Measurements from ENCODE around the gene LRRC7. TPM values are rescaled to one million over a fixed set of nuclear protein-coding genes. Genes with fewer than 3 reads are reported as not detected.

Gene LRRC7
- total RNA-seq, 1 donor = under 0.01 TPM

DNA sequence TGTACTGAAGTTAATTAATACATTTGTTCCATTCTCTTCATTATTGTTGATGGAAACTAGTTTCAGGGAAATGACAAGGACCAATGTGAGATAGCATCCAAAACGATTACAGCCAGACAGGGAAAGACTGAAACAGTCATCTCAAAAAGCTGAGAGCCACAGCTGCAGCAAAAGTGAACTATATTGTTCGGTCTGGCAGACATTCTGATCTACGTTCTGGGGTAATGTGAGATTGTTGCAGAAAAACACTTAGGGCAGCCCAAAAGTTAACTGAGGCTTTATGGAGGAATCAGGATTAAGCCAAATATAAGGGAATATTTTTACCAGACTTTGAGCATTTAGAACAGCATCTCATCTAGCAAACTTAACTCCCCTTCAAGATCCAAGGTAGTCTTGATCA, 524.8 kb downstream of the LRRC7 start:
- H3K36me3 ChIP-seq (ENCODE audit: insufficient read depth, low read length) = no peaks in the 10 kb centered on the region
- H2AFZ ChIP-seq (ENCODE audit: low read length) = no peak overlapping the region
- H3K4me3 ChIP-seq (ENCODE audit: insufficient read depth, low read length) = no peak overlapping the region
- no peaks in the 10 kb centered on the region for H3K9me3 ChIP-seq (ENCODE audit: low read depth, low read length)
- H3K4me1 ChIP-seq (ENCODE audit: insufficient read depth, low read length) = peaks cover 10% of the 10 kb centered on the region
- no peaks in the 10 kb centered on the region for H3K27me3 ChIP-seq (ENCODE audit: insufficient read depth, low read length)
- H3K79me2 ChIP-seq (ENCODE audit: insufficient read depth, low read length) = no peaks in the 10 kb centered on the region
- no peak overlapping the region for H3K27ac ChIP-seq (ENCODE audit: low read depth, low read length)
- TF ChIP-seq, protein P1, sequence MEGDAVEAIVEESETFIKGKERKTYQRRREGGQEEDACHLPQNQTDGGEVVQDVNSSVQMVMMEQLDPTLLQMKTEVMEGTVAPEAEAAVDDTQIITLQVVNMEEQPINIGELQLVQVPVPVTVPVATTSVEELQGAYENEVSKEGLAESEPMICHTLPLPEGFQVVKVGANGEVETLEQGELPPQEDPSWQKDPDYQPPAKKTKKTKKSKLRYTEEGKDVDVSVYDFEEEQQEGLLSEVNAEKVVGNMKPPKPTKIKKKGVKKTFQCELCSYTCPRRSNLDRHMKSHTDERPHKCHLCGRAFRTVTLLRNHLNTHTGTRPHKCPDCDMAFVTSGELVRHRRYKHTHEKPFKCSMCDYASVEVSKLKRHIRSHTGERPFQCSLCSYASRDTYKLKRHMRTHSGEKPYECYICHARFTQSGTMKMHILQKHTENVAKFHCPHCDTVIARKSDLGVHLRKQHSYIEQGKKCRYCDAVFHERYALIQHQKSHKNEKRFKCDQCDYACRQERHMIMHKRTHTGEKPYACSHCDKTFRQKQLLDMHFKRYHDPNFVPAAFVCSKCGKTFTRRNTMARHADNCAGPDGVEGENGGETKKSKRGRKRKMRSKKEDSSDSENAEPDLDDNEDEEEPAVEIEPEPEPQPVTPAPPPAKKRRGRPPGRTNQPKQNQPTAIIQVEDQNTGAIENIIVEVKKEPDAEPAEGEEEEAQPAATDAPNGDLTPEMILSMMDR (IDR thresholded peaks at IDR 0.05; ENCODE audit: extremely low read depth, low read depth, low read length) = no peak
- DNase-seq (ENCODE audit: insufficient read length, low spot score, missing footprints) = no peak
- no peak overlapping the region for H3K4me2 ChIP-seq (ENCODE audit: insufficient read depth, low read length)
- no peaks in the 10 kb centered on the region for H4K20me1 ChIP-seq (ENCODE audit: insufficient read depth, low read length)

GRCh38 chr1:70093250-70093975, 525.7 kb downstream of the LRRC7 start:
- Histone ChIP-seq H3K4me1 (ENCODE audit: insufficient read depth, low read length) (peaks cover 10% of the 10 kb centered on the region), H3K9me3 (ENCODE audit: low read depth, low read length) (no peaks in the 10 kb centered on the region), H3K27me3 (ENCODE audit: insufficient read depth, low read length) (no peaks in the 10 kb centered on the region), H3K4me3 (ENCODE audit: insufficient read depth, low read length) (no peak overlapping the region), H3K36me3 (ENCODE audit: insufficient read depth, low read length) (no peaks in the 10 kb centered on the region), H3K27ac (ENCODE audit: low read depth, low read length) (no peak overlapping the region), H3K4me2 (ENCODE audit: insufficient read depth, low read length) (no peak overlapping the region), H3K79me2 (ENCODE audit: insufficient read depth, low read length) (no peaks in the 10 kb centered on the region), H4K20me1 (ENCODE audit: insufficient read depth, low read length) (no peaks in the 10 kb centered on the region), H2AFZ (ENCODE audit: low read length) (no peak overlapping the region)
- no peak for DNase-seq (ENCODE audit: insufficient read length, low spot score, missing footprints)
- TF ChIP-seq, protein P1 (IDR thresholded peaks at IDR 0.05; ENCODE audit: extremely low read depth, low read depth, low read length) = no peak

- Histone ChIP-seq H3K4me2 (ENCODE audit: insufficient read depth, low read length) (no peak overlapping the region), H3K27ac (ENCODE audit: low read depth, low read length) (no peak overlapping the region), H4K20me1 (ENCODE audit: insufficient read depth, low read length) (no peaks in the 10 kb centered on the region), H3K4me3 (ENCODE audit: insufficient read depth, low read length) (no peak overlapping the region), H3K27me3 (ENCODE audit: insufficient read depth, low read length) (no peaks in the 10 kb centered on the region), H3K9me3 (ENCODE audit: low read depth, low read length) (no peaks in the 10 kb centered on the region), H2AFZ (ENCODE audit: low read length) (no peak overlapping the region), H3K36me3 (ENCODE audit: insufficient read depth, low read length) (no peaks in the 10 kb centered on the region), H3K79me2 (ENCODE audit: insufficient read depth, low read length) (no peaks in the 10 kb centered on the region), H3K4me1 (ENCODE audit: insufficient read depth, low read length) (no peaks in the 10 kb centered on the region)
- TF ChIP-seq, protein P1 (IDR thresholded peaks at IDR 0.05; ENCODE audit: extremely low read depth, low read depth, low read length) = no peak
- no peak for DNase-seq (ENCODE audit: insufficient read length, low spot score, missing footprints)
Observed at GRCh38 chr1:70101231-70101630, 533.5 kb downstream of the LRRC7 start.

GRCh38 chr1:70101774-70102173, 534.1 kb downstream of the LRRC7 start:
- Histone ChIP-seq H3K36me3 (ENCODE audit: insufficient read depth, low read length) (no peaks in the 10 kb centered on the region), H3K4me2 (ENCODE audit: insufficient read depth, low read length) (no peak overlapping the region), H3K9me3 (ENCODE audit: low read depth, low read length) (no peaks in the 10 kb centered on the region), H3K27ac (ENCODE audit: low read depth, low read length) (no peak overlapping the region), H2AFZ (ENCODE audit: low read length) (no peak overlapping the region), H4K20me1 (ENCODE audit: insufficient read depth, low read length) (no peaks in the 10 kb centered on the region), H3K27me3 (ENCODE audit: insufficient read depth, low read length) (no peaks in the 10 kb centered on the region), H3K79me2 (ENCODE audit: insufficient read depth, low read length) (no peaks in the 10 kb centered on the region), H3K4me3 (ENCODE audit: insufficient read depth, low read length) (no peak overlapping the region), H3K4me1 (ENCODE audit: insufficient read depth, low read length) (no peaks in the 10 kb centered on the region)
- TF ChIP-seq, protein P1 (IDR thresholded peaks at IDR 0.05; ENCODE audit: extremely low read depth, low read depth, low read length) = no peak
- DNase-seq (ENCODE audit: insufficient read length, low spot score, missing footprints) = no peak
